ENCODE results near the gene PHACTR1. TPM values are rescaled to one million over a fixed set of nuclear protein-coding genes. Genes with fewer than 3 reads are reported as not detected.

Gene PHACTR1
- total and polyA plus RNA-seq, 2 of the 4 experiments (the other 2 are of a cell fraction) = not detected

- H2BK120ac ChIP-seq (ENCODE audit: low read depth, low read length) = no peak overlapping the region
- no peak overlapping the region for H2BK5ac ChIP-seq (ENCODE audit: low read depth, low read length, poor library complexity, severe bottlenecking)
- no peak overlapping the region for H2AFZ ChIP-seq (replicated peaks; ENCODE audit: low read length, poor library complexity)
- H3K56ac ChIP-seq (ENCODE audit: extremely low read depth, insufficient read depth, low read length) = no peak overlapping the region
- no peak overlapping the region for H2AK5ac ChIP-seq (ENCODE audit: low read depth, low read length)
- dilution Hi-C loops (cut with HindIII; ENCODE audit: low sequenced_read_pairs, unreplicated experiment) = no loop called here
- no peak overlapping the region for H3K4ac ChIP-seq (ENCODE audit: low read depth, low read length)
- no peak overlapping the region for H3K9ac ChIP-seq (ENCODE audit: low read depth, low read length)
- in situ Hi-C loops (cut with MboI; ENCODE audit: low sequenced_read_pairs) = no loop called here
- H3K27ac ChIP-seq (ENCODE audit: insufficient read depth, low read length) = no peak overlapping the region
- peaks cover 5% of the 10 kb centered on the region; the same call in 1 of the 2 replicates for H3K4me1 ChIP-seq (ENCODE audit: control insufficient read depth, insufficient read depth, low read length)
- no peaks in the 10 kb centered on the region for H3K36me3 ChIP-seq (ENCODE audit: control insufficient read depth, insufficient read depth, low read length)
- ATAC-seq (ENCODE audit: low read depth) (no peak), DNase-seq (no peak)
- no peak overlapping the region for H2BK15ac ChIP-seq (ENCODE audit: low read depth, low read length)
- H4K91ac ChIP-seq (ENCODE audit: insufficient read depth, low read depth, low read length) = no peak overlapping the region
- H3K79me1 ChIP-seq (ENCODE audit: low read depth in 1 of 2, low read length in 2 of 2) = no peaks in the 10 kb centered on the region
- H3K9me3 ChIP-seq (ENCODE audit: control insufficient read depth, insufficient read depth, low read length) = no peaks in the 10 kb centered on the region
- no CpG with 5 or more reads among the region's 5 CpGs for WGBS, 2 experiments (ENCODE audit: extremely low coverage in 2 of 2, insufficient read length in 1 of 2)
- H2AK9ac ChIP-seq (replicated peaks; ENCODE audit: low read depth, low read length, poor library complexity) = no peak overlapping the region
- H4K8ac ChIP-seq (ENCODE audit: low read depth in 2 of 2, low read length in 2 of 2) = no peak overlapping the region
- ChIA-PET CTCF (no interaction called here), POLR2A (ENCODE audit: unreplicated experiment) (no interaction called here)
- no peak overlapping the region for H3K14ac ChIP-seq (replicated peaks; ENCODE audit: low read depth, low read length)
- H3K23ac ChIP-seq (ENCODE audit: low read depth, low read length) = no peak overlapping the region
- H4K20me1 ChIP-seq (ENCODE audit: insufficient read depth, low read length) = no peaks in the 10 kb centered on the region
- no peaks in the 10 kb centered on the region for H3K27me3 ChIP-seq (ENCODE audit: control insufficient read depth, insufficient read depth, low read length)
- no peak overlapping the region for H3K18ac ChIP-seq (ENCODE audit: low read depth, low read length)
- intact Hi-C loops (cut with micrococcal nuclease) = no loop called here
- TF ChIP-seq RAD21 (IDR thresholded peaks at IDR 0.05; ENCODE audit: low read length) (no peak), MXI1 (IDR thresholded peaks at IDR 0.05; ENCODE audit: borderline replicate concordance, low read depth, low read length) (no peak)
- no peak overlapping the region for H2BK20ac ChIP-seq (ENCODE audit: low read depth, low read length)
- H3K4me2 ChIP-seq (ENCODE audit: low read depth, low read length) = no peak overlapping the region
- BruUV-seq (replicated peaks) = no TSS peak
- no peak overlapping the region for H3K4me3 ChIP-seq (ENCODE audit: insufficient read depth, low read depth, low read length)
- no peaks in the 10 kb centered on the region for H3K9me1 ChIP-seq (ENCODE audit: insufficient read depth, low read length)
- H4K5ac ChIP-seq (ENCODE audit: low read depth, low read length) = no peak overlapping the region
Measured at GRCh38 chr6:13252790-13253189, 536.2 kb downstream of the PHACTR1 start.
